PC-3 (cell line): ENCODE measurements around the gene MGLL. TPM values are rescaled to one million over a fixed set of nuclear protein-coding genes. Genes with fewer than 3 reads are reported as not detected.

Experiments
- ATAC-seq: fragments of 200-7000 bp; cut with Tn5 transposase; 2 replicates; pipeline ENCODE4 v1.9.1; 2020; ENCODE audit warnings: mild to moderate bottlenecking, moderate library complexity
- BruUV-seq: library from RNA; stranded (reverse); fragments of 400-500 nt; replicated peaks from 2 replicates; lab custom pipeline; 2021; lab: Mats Ljungman, UMichigan
- CTCF ChIA-PET: fragments of 300-600 bp; sonication (Branson Sonifier 250); formaldehyde crosslinking; loops from one replicate; lab custom pipeline; 2022; ENCODE audit warnings: antibody characterized with exemption; lab: Charles Lee
- POLR2A ChIA-PET: fragments of 300-600 bp; sonication (Branson Sonifier 250); formaldehyde crosslinking; loops from one replicate; lab custom pipeline; 2022; ENCODE audit warnings: antibody characterized with exemption; ENCODE audit not compliant: unreplicated experiment; lab: Charles Lee
- DNase-seq: peaks from one replicate; pipeline ENCODE4 v3.0.0-alpha.2; 2015
- H2AFZ ChIP-seq: fragments of 300-600 bp; sonication (generic); 2 replicates; pipeline ENCODE4 v1.6.0; 2016; ENCODE audit warnings: antibody characterized with exemption, low read length
- H3F3A ChIP-seq: fragments of 300-600 bp; sonication (generic); one replicate; pipeline ENCODE4 v1.6.0; 2017; ENCODE audit warnings: antibody characterized with exemption, low read length, control low read depth, mild to moderate bottlenecking; ENCODE audit not compliant: unreplicated experiment
- H3K27ac ChIP-seq: fragments of 300-600 bp; sonication (generic); 2 replicates; pipeline ENCODE4 v1.5.1; 2016; ENCODE audit warnings: mild to moderate bottlenecking, low read length
- H3K27me3 ChIP-seq: fragments of 300-600 bp; sonication (generic); 2 replicates; pipeline ENCODE4 v1.6.1; 2016; ENCODE audit warnings: low read length, mixed read lengths
- H3K36me3 ChIP-seq: fragments of 300-600 bp; sonication (generic); 2 replicates; pipeline ENCODE4 v1.6.1; 2016; ENCODE audit warnings: low read depth, mixed run types, low read length, mixed read lengths
- H3K4me1 ChIP-seq: fragments of 300-600 bp; sonication (generic); 2 replicates; pipeline ENCODE4 v1.5.1; 2016; ENCODE audit warnings: low read length; ENCODE audit not compliant: insufficient read depth
- H3K4me2 ChIP-seq: fragments of 300-600 bp; sonication (generic); 2 replicates; pipeline ENCODE4 v1.6.0; 2016; ENCODE audit warnings: low read length
- H3K4me3 ChIP-seq: fragments of 300-600 bp; sonication (generic); 2 replicates; pipeline ENCODE4 v1.5.1; 2016; ENCODE audit warnings: mild to moderate bottlenecking, low read length, mixed read lengths
- H3K79me2 ChIP-seq: fragments of 300-600 bp; sonication (generic); 2 replicates; pipeline ENCODE4 v1.6.1; 2017; ENCODE audit warnings: low read length, mixed read lengths
- H3K9ac ChIP-seq: fragments of 300-600 bp; sonication (generic); 2 replicates; pipeline ENCODE4 v1.6.0; 2016; ENCODE audit warnings: mild to moderate bottlenecking, low read length
- H3K9me2 ChIP-seq: fragments of 300-600 bp; sonication (generic); replicated peaks from 2 replicates; pipeline ENCODE4 v1.6.1; 2016; ENCODE audit warnings: mixed run types, low read length, mixed read lengths
- H3K9me3 ChIP-seq: fragments of 300-600 bp; sonication (generic); 2 replicates; pipeline ENCODE4 v1.6.1; 2016; ENCODE audit warnings: low read length, mixed read lengths
- H4K20me1 ChIP-seq: fragments of 300-600 bp; sonication (generic); 2 replicates; pipeline ENCODE4 v1.6.1; 2016; ENCODE audit warnings: low read length, mixed read lengths
- EZH2 ChIP-seq: fragments of 300-600 bp; sonication (generic); IDR thresholded peaks from one replicate; pipeline ENCODE4 v1.6.1; 2017; ENCODE audit warnings: antibody characterized with exemption, mild to moderate bottlenecking, low read length; ENCODE audit not compliant: unreplicated experiment
- EZH2phosphoT487 ChIP-seq: fragments of 300-600 bp; sonication (generic); IDR thresholded peaks from 2 replicates; pipeline ENCODE4 v1.6.1; 2018; ENCODE audit warnings: mild to moderate bottlenecking, antibody characterized with exemption, low read length, borderline replicate concordance
- intact Hi-C: fragments of 100-400 bp; cut with micrococcal nuclease; formaldehyde crosslinking; loops from 2 replicates; pipeline ENCODE4 v1.9.0; 2023
- total RNA-seq: library from RNA; depleted of rRNA; stranded (reverse); fragments of >200 nt; gene quantifications from 2 replicates; pipeline ENCODE4 v1.2.3, GENCODE V29; 2014
- TF ChIP-seq, protein P1 (sequence below): fragments of 300-600 bp; sonication (generic); conservative IDR thresholded peaks from 2 replicates; pipeline ENCODE4 v1.5.1; 2017; ENCODE audit warnings: antibody characterized with exemption, low read depth, mild to moderate bottlenecking, low read length

Gene MGLL
- total RNA-seq, 1 experiment from 2014 or later: 38.7 TPM

DNA sequence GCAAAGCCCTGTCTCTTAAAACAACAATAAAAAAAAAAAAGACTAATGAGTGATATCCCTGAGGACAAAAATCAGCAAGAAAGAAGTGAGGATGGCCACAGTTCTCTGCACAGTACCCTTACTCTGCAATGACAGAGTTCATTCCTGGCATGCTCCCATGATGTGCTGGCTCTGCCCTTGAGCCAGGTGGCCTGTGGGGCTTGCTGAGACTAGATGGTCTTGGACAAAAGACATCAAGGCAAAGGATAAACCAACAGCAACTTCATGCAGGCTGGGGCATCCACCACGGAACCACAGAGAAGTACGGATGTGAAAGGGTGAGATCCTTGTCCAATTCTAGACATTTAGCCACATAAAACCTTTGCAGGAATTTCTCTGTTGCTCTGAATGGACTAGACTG is 12.7 kb downstream of the MGLL start:
- peaks cover 9% of the 10 kb centered on the region for H3K79me2 ChIP-seq
- H3K4me2 ChIP-seq: no peak overlapping the region
- H3K9me3 ChIP-seq: no peaks in the 10 kb centered on the region
- no TSS peak for BruUV-seq
- H3K4me3 ChIP-seq: no peak overlapping the region
- H3K36me3 ChIP-seq: peaks cover 39% of the 10 kb centered on the region
- H3K9me2 ChIP-seq: no peaks in the 10 kb centered on the region
- H3K27ac ChIP-seq: no peak overlapping the region
- no peak overlapping the region for H3K9ac ChIP-seq
- no peak for ATAC-seq
- TF ChIP-seq, protein P1, sequence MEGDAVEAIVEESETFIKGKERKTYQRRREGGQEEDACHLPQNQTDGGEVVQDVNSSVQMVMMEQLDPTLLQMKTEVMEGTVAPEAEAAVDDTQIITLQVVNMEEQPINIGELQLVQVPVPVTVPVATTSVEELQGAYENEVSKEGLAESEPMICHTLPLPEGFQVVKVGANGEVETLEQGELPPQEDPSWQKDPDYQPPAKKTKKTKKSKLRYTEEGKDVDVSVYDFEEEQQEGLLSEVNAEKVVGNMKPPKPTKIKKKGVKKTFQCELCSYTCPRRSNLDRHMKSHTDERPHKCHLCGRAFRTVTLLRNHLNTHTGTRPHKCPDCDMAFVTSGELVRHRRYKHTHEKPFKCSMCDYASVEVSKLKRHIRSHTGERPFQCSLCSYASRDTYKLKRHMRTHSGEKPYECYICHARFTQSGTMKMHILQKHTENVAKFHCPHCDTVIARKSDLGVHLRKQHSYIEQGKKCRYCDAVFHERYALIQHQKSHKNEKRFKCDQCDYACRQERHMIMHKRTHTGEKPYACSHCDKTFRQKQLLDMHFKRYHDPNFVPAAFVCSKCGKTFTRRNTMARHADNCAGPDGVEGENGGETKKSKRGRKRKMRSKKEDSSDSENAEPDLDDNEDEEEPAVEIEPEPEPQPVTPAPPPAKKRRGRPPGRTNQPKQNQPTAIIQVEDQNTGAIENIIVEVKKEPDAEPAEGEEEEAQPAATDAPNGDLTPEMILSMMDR: no peak
- TF ChIP-seq EZH2: no peak
- TF ChIP-seq EZH2phosphoT487: no peak
- ChIA-PET POLR2A (no interaction called here), CTCF (no interaction called here)
- H4K20me1 ChIP-seq: no peaks in the 10 kb centered on the region
- no peak overlapping the region for H2AFZ ChIP-seq
- intact Hi-C loops: no loop called here
- DNase-seq: no peak
- peaks cover 11% of the 10 kb centered on the region for H3K4me1 ChIP-seq
- H3K27me3 ChIP-seq: no peaks in the 10 kb centered on the region
- H3F3A ChIP-seq: no peaks in the 10 kb centered on the region

GRCh38 chr3:127809211-127809610 is 13.1 kb downstream of the MGLL start:
- ChIA-PET POLR2A (no interaction called here), CTCF (no interaction called here)
- Histone ChIP-seq H2AFZ (no peak overlapping the region), H3K4me2 (no peak overlapping the region), H3K36me3 (peaks cover 35% of the 10 kb centered on the region), H3F3A (no peaks in the 10 kb centered on the region), H3K4me3 (no peak overlapping the region), H3K27me3 (no peaks in the 10 kb centered on the region), H3K9me2 (no peaks in the 10 kb centered on the region), H3K9ac (no peak overlapping the region), H4K20me1 (no peaks in the 10 kb centered on the region), H3K79me2 (peaks cover 5% of the 10 kb centered on the region; the same call in 1 of the 2 replicates), H3K9me3 (no peaks in the 10 kb centered on the region), H3K27ac (no peak overlapping the region), H3K4me1 (peaks cover 11% of the 10 kb centered on the region)
- intact Hi-C loops: no loop called here
- BruUV-seq: no TSS peak
- TF ChIP-seq EZH2: no peak
- TF ChIP-seq, protein P1: no peak
- TF ChIP-seq EZH2phosphoT487: no peak
- ATAC-seq (no peak), DNase-seq (no peak)

- TF ChIP-seq EZH2 (no peak), EZH2phosphoT487 (no peak)
- no peaks in the 10 kb centered on the region for H4K20me1 ChIP-seq
- DNase-seq: no peak
- no peak for ATAC-seq
- no peak overlapping the region for H3K4me3 ChIP-seq
- no peaks in the 10 kb centered on the region for H3K9me2 ChIP-seq
- H3K4me2 ChIP-seq: no peak overlapping the region
- H3K9me3 ChIP-seq: no peaks in the 10 kb centered on the region
- ChIA-PET CTCF (no interaction called here), POLR2A (interaction anchor here (0.6 kb wide), 1 partner anchor 173 kb away, joined by 4 read pairs; no protein-coding TSS in a partner anchor)
- H3K4me1 ChIP-seq: peaks cover 16% of the 10 kb centered on the region
- no peak overlapping the region for H2AFZ ChIP-seq
- no peak overlapping the region for H3K27ac ChIP-seq
- intact Hi-C loops: no loop called here
- H3K36me3 ChIP-seq: peaks cover 31% of the 10 kb centered on the region
- H3F3A ChIP-seq: no peaks in the 10 kb centered on the region
- BruUV-seq: no TSS peak
- no peak overlapping the region for H3K9ac ChIP-seq
- H3K27me3 ChIP-seq: no peaks in the 10 kb centered on the region
- H3K79me2 ChIP-seq: no peaks in the 10 kb centered on the region
These were observed 14.1 kb downstream of the MGLL start for GRCh38 chr3:127808197-127808596.
